HuH-7 (cell line): ENCODE measurements around the gene CDKN2B-AS1.

Experiments
- DNase-seq: peaks from one replicate; pipeline ENCODE4 v3.0.0; 2011; ENCODE audit warnings: low spot score

CDKN2B-AS1 gene

DNA sequence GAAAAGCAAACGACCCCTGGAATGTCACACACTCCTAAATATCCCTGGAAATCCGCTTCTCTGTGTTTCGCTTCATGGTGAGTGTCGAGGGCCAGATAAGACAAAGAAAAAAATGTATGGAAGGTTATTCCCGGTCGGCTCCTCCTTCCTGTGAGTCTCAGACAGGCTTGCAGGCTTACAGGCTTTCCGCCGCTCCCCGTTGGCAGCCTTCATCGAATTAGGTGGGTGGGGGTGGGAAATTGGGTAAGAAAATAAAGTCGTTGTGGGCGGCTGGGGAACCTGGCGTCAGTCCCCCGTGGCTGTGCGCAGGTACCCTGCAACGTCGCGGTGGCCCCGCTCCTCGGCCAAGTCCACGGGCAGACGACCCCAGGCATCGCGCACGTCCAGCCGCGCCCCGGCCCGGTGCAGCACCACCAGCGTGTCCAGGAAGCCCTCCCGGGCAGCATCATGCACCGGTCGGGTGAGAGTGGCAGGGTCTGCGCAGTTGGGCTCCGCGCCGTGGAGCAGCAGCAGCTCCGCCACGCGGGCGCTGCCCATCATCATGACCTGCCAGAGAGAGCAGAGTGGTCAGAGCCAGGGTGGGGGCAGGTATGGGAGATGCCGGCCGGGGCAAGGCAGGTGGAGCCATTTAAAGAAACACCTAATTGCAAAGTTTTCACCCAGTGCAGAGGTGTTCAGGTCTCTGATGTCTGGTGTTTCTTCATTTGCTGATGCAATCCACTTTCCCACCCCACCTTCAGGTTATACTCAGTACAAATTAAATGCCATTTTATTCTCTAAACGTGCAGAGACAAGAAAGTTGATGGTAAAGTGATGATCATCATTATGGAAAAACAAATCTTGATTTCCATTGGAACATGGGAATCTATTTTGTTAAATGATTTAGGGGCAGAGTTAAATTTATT is 11.4 kb downstream of the CDKN2B-AS1 start:
- DNase-seq: no peak

- no peak for DNase-seq
Observed at GRCh38 chr9:22008384-22008716, 13.8 kb downstream of the CDKN2B-AS1 start.

- DNase-seq: peak; percentile 83
Observed at GRCh38 chr9:22008717-22009505, 14.3 kb downstream of the CDKN2B-AS1 start, which contains the start of gene CDKN2B. TSS of gene CDKN2B (minus strand) at chr9:22009305. CDS start at chr9:22008953, 352 bp downstream.

DNA sequence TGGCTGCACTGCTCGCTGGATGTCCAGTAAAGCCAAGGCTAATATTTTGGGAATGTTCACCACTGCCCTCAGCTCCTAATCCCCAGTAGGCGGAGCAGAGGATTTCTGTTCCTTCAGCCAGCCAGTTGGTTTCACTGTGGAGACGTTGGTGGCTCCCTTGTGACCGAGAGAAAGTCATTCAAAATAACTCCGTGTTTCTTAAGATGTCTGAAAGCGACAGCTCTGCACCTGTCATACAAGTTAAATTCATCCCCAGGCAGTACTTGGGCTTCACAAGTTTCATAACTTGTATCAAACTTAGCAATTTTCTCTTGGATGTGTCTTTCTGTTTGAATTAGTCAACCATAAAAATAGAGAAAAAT is 14.9 kb downstream of the CDKN2B-AS1 start:
- no peak for DNase-seq

DNA sequence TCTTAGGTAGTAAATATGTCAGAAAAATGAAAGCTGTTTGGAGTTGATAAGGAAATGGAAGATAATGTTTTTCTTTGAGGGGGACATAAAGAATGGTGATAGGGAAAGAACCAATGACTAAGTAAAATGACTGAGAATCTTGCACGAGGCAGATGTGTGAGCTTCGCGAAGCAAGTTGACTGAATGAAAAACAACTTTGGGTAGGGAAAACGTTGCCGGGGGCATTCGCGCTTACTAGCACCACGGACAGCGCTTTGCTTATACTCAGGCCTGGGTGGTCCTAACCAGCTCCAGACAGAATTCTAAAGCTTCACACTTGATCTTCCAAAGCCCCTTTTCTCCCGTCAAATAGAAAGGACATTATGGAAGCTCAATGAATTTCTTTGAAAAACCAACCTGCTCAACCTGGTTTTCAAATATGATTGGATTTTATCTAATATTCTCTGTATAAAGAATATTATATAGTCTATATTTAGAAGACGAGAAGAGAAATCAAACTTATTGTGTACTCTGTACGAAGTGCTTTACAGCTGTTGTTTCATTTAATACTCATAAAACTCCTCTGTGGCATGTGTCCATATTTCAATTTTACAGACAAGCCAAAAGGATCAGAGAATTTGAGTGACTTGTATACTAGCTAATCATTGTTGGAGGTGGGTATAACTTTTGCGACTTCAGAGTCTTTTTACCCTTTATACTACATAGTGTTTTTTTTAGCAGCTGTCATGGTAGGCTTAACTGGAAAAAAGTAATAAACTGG is 16.5 kb downstream of the CDKN2B-AS1 start:
- DNase-seq: no peak

DNA sequence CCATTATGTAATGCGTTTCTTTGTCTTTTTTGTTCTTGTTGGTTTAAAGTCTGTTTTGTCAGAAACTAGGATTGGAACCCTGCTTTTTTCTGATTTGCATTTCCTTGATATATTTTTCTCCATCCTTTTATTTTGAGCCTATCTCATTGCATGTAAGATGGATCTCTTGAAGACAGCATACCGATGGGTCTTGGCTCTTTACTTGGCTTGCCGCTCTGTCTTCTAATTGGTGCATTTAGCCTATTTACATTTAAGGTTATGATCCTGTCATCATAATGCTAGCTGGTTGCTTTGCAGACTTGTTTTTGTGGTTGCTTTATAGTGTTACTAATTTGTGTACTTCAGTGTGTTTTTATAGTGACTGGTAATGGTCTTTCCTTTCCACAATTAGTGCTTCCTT is 27.8 kb downstream of the CDKN2B-AS1 start:
- DNase-seq: no peak

DNA sequence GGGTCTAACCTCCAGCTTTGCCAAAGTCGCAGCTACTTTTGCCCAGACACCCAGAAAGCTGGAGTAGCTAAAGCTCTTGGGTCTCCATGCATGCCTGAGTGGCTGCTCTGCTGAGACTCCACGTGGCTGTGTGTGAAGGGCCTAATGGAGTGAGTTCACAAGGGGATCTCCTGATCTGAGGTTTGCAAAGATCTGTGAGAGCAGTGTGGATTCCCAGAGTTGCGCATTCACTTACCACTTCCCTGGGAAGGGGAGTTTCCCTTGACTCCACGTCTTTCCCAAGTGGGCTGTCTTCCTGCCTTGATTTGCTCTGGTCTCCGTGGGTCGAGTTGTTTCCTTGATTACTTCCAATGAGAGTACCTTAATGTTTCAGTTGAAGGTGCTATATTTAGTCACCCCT is 32.1 kb downstream of the CDKN2B-AS1 start:
- no peak for DNase-seq

DNA sequence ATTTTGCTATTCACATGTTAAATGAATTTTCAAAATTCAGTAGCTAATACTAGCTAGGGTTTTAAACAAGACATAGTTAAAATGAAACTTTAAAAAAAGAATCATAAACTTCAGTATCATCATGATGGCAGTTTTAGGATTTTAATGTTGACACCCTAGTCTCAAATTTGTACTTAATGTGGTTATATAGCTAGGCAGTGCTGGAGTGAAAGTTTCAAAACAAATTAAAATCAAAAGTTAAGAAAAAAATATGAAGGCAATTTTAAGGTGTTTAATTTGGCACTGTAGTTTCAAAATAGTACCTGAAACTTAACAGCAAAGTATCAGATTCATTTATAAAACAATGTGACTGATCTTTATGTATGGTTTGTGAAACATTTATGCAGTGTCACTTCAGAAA is 33.8 kb downstream of the CDKN2B-AS1 start:
- no peak for DNase-seq

- DNase-seq: no peak
Observed at GRCh38 chr9:22029231-22029630, 34.6 kb downstream of the CDKN2B-AS1 start.

DNA sequence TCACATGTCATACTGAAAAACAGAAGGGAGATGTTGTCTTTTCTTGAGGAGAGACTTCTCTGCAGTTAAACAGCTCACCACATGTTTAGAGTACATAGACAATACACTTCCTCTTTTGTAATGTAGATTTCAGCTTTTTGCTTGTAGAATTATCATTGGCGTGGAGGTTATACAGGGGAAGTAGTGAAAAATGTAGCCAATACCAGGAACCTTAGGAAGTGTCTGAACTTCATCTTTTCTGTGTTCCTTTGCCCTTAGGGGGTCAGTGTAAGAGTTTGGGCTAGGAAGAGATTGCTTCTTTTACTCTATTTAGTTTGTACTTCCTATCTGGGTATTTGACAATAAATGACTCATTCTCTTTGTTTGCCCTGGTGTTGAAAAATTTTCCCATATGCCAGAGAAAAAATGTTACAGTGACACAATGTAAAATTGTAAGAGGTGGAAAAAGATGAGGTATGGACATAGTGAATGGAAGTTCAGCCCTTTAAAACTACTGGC is 35.6 kb downstream of the CDKN2B-AS1 start:
- DNase-seq: no peak

- no peak for DNase-seq
Observed at GRCh38 chr9:22031655-22032411, 37.2 kb downstream of the CDKN2B-AS1 start.

GRCh38 chr9:22033012-22033630 is 38.5 kb downstream of the CDKN2B-AS1 start:
- DNase-seq: no peak

- no peak for DNase-seq
Observed at GRCh38 chr9:22035591-22036011, 41.0 kb downstream of the CDKN2B-AS1 start.

GRCh38 chr9:22036866-22037626 is 42.5 kb downstream of the CDKN2B-AS1 start:
- DNase-seq: no peak

GRCh38 chr9:22037954-22038690 is 43.5 kb downstream of the CDKN2B-AS1 start:
- DNase-seq: no peak

- no peak for DNase-seq
Observed at GRCh38 chr9:22039258-22039657, 44.7 kb downstream of the CDKN2B-AS1 start.

DNA sequence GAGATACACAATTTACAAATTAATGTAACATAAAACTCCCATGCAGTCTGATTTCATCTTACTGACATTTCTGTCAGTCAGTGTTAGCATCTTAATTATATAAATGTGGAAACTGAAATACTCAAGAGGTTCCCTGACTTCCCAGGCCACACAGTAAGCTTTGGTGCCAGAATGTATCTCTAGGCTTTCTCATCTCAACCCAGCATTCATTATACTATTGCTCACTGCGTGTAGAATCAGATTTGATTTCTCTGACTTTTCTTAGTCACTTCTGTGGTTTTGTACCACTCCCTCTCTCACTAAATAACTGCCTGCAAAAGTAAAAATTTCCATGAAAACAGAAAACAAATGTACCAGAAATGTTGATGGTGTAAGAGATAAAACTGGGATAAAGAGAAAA is 46.2 kb downstream of the CDKN2B-AS1 start:
- no peak for DNase-seq

GRCh38 chr9:22041344-22041743 is 46.8 kb downstream of the CDKN2B-AS1 start:
- DNase-seq: no peak

DNA sequence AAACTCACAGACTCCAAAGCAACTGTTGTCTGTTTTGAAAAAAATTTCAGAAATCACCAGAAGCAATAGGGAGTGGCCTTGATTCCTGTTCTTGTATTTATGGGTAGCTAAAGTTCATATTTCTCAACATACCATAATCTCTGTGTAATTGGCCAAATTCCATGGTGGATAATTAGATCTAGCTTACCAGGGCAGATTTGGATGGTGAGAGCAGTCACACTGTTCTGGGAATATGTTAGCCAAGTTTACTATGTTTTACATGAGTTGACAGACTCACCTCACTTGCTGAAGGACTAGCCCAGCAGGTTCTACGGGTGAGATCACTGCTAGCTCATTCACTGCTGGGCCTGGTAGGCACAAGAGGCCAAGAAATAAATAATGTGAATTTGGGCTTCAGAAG is 47.2 kb downstream of the CDKN2B-AS1 start:
- no peak for DNase-seq

GRCh38 chr9:22043928-22044327 is 49.3 kb downstream of the CDKN2B-AS1 start:
- DNase-seq: no peak
